OCI-LY7 (cell line): Measurements from ENCODE around the gene IFT57.

Experiments used
- CTCF ChIP-seq: fragments of 200-600 bp; sonication (generic); conservative IDR thresholded peaks from 2 replicates; pipeline ENCODE4 v1.5.1; 2014; ENCODE audit warnings: mild to moderate bottlenecking, antibody characterized with exemption, low read length, moderate library complexity, mixed read lengths
- EZH2phosphoT487 ChIP-seq: fragments of 200-600 bp; sonication (generic); IDR thresholded peaks from 2 replicates; pipeline ENCODE4 v1.6.1; 2018; ENCODE audit warnings: low read depth, borderline replicate concordance, mild to moderate bottlenecking, mixed run types, antibody characterized with exemption, low read length, moderate library complexity, mixed read lengths

GRCh38 chr3:108190346-108190745 is 31.9 kb downstream of the IFT57 start:
- TF ChIP-seq CTCF: no peak
- TF ChIP-seq EZH2phosphoT487: no peak
